HG02623 (cell line): ENCODE data around the gene TELO2.
"Not testable (repeated sequence)": the region's sequence is repeated elsewhere in the genome, so short reads cannot be mapped to it uniquely, and the experiment has no call there.

Experiments
- ATAC-seq: cut with Tn5 transposase; IDR thresholded peaks from one replicate; pipeline ENCODE4 v1.9.1; 2021; ENCODE audit warnings: moderate library complexity; ENCODE audit not compliant: unreplicated experiment

The TELO2 gene

DNA sequence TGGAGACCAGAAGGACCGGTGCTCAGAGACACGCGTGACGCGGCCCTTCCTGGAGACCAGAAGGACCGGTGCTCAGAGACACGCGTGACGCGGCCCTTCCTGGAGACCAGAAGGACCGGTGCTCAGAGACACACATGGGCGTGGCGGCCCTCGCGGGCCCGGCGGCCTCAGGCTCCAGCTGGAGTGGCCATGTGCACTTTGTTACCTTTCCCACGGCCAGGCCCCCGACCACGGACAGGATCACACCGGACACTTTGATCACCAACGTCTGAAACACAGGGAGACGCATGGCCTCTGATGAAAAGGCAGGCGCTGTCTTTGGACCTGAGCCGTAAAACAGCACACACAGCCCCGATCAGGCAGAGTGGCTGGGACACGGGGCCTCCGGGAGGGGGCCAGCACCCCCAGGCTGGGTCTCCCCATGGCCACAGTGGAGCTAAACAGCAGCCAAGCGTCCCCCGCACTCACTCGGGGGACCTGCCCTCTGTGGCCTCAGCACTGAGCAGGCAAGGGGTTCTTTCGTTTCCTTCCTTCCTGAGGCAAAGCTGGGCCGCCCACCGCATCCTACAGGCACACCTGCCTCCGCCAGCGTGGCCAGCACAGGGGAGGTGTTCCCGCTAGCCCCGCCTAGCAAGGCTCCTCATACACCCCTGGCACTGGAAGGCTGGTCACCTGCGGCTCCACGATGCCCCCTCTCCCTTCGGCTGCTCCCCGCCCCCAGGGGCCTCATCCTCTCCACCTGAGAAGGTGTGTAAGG lies 35.5 kb upstream of the TELO2 start:
- no peak for ATAC-seq

DNA sequence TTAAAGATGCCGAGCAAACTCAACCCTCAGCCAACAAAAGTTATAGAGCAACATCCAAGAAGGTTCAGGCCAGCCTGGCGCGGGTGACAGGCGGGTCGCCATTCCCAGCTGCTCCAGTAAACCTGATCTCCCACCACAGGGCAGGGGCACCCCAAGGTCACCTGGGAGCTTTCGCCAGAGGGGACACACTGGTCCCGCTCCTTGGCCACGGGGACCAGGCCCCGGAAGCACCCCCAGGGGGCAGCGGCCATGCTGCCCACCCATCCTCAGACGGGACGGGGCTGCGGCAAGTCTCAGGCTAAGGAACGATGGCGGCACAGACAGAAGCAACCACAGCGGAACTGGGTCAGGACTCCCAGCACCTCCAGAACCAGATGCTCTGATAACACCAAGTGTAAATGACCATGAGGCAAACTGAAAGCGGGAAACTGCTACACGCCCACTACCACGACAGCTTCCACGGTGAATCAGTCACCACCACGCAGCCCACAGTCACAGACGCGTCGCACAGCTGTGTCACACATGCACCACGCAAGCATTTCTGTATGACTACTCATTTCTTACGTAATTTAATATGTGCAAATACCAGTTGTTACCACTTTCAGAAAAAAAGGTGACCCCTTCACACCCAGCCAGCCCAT lies 34.7 kb upstream of the TELO2 start:
- ATAC-seq: no peak

DNA sequence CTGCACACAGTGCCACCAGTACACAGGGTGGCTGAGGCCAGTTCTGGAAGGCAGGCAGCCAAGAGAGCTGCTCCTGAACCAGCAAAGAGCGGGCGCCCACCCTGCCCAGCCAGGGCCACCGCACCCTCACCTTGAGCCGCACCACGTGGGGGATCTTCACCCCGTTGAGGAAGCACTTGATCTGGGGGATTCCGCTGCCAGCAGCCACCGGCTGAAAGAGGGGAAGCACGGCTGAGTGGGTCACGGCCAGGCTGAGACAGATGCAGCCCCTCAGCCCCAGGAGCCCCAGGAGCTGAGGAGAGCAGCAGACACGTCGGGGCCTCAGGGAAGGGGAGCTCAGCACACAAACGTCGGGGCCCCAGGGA lies 34.2 kb upstream of the TELO2 start:
- no peak for ATAC-seq

DNA sequence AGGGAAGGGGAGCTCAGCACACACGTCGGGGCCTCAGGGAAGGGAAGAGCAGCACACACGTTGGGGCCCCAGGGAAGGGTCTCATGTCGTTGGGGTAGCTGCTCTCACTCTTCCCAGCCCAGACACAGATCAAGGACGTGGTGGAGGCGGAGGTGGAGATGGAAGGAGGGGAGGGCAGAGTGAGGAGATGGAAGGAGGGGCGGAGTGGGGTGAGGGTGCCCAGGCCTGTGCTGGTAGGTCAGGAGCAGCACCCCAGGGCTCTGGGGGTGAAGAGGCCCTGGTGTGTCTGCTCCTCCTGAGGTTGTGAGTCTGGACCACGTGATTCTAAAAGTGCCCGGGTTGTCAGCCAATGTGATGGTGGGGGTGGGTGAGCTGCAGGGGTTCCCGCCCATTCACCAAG lies 33.2 kb upstream of the TELO2 start:
- no peak for ATAC-seq

DNA sequence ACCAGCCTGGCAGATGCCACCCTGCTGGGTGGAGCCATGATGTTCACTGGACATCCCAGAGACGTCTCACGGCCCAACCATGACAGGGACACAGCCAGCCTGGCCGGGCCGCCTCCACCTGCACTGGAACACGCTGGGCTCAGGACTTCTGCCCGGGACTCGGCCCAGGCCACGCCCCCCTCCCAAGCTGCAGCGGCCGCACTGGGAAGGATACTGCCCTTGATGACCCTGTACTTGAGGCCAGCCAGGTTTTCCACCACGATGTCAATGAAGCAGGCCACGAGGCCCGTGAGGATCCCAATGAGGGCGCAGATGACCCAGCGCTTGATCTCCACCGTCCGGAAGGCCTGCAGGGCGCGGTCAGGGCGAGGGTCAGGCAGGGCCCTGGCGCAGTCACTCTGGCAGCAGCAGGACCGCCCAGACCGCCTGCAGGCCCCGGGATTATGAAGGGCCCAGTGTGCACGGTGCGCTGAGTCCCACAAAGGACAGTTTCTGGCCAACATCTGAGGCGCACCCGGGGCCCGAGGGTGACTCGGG lies 32.5 kb upstream of the TELO2 start:
- no peak for ATAC-seq

GRCh38 chr16:1461146-1461545 lies 32.0 kb upstream of the TELO2 start:
- no peak for ATAC-seq

GRCh38 chr16:1464196-1464893 lies 28.8 kb upstream of the TELO2 start:
- no peak for ATAC-seq

DNA sequence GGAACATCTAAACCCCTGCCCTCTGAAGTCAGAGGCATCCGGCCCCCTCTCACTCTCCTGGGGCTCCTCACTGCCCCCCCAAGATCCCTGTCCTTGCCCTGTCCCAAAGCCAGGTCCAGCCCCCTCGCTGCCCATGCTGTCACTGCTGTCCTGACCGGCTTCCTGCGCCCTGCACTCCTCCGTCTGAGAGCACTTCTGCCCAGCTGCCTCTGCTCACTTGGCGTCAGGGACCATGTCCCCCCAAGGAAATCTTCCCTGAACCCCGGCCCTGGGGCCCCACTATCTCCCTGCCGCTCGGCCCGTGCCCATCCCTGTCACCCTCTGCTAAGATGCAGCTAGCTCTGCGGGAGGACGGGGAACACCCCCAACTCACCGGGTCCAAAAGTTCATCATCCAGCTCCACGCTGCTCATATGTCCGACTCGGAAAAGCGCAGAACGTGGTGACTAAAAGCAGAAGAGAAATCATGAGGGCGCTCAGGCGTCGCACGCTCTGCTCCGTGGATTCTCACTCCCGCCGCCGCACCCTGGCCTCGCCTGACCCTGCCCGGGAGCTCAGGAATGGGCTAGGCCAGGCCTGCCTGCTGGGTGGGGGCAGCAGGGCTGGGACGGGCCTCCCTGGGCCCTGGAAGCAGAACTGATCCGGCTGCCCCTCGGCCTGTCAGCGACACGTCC lies 28.1 kb upstream of the TELO2 start:
- no peak for ATAC-seq

DNA sequence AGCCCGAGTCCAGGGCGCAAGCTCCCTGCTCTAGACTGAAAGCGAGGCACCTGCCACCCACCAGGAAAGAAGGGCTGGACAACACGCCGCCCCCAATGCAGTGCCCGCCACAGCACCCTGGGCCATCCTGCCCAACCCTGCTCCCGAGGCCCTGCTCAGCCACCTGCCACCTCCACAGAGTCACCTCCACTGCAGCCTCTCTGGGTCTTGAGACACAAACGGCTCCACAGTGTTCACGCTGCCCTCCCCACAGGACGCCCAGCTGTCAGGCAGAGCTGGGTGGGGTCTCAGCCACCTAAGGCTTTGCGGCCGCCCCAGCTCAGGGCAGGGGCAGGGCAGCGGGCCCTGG lies 27.6 kb upstream of the TELO2 start:
- no peak for ATAC-seq

- no peak for ATAC-seq
These were observed 27.1 kb upstream of the TELO2 start for GRCh38 chr16:1466054-1466453.

DNA sequence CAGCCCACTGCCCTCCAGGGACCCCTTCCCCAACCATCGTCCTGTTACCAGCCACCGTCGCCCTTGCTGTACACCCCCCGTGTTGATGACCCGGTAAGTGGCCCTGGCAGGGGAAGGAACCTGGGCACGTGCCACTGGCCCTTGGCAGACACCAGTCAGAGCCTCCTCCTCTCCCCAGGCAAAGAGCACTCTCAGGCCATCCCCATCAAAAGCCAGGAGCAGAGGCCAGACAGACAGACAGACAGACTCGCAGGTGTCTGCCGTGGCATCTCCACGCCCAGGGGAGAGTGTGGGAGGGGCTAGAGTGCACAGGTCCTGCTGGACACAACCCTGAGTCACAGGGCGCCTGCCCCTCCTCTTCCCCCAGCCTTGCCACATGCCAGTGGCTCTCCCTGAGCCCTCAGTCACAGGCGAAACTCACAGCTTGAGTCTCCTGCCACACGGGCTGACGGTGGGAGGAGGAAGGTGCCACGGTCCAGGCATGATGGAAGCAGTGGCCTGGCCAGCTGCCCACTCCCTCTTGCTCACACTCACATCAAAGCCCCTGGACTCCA lies 26.1 kb upstream of the TELO2 start:
- ATAC-seq: no peak

- no peak for ATAC-seq
These were observed 24.7 kb upstream of the TELO2 start for GRCh38 chr16:1468426-1468810.

DNA sequence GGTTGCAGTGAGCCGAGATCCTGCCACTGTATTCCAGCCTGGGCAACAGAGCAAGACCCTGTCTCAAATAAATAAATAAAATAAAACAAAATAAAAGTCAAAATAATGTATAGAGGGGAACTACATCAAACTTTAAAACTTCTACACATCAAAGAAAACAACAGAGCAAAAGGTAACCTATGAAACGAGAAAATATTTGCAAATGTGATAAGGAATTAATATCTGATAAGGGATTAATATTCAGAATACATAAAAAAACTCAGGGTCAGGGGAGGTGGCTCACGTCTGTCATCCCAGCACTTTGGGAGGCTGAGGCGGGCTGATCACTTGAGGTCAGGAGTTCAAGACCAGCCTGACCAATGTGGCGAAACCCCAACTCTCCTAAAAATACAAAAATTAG lies 24.0 kb upstream of the TELO2 start:
- ATAC-seq: not testable (repeated sequence)

- no peak for ATAC-seq
These were observed 23.4 kb upstream of the TELO2 start for GRCh38 chr16:1469693-1470201.

DNA sequence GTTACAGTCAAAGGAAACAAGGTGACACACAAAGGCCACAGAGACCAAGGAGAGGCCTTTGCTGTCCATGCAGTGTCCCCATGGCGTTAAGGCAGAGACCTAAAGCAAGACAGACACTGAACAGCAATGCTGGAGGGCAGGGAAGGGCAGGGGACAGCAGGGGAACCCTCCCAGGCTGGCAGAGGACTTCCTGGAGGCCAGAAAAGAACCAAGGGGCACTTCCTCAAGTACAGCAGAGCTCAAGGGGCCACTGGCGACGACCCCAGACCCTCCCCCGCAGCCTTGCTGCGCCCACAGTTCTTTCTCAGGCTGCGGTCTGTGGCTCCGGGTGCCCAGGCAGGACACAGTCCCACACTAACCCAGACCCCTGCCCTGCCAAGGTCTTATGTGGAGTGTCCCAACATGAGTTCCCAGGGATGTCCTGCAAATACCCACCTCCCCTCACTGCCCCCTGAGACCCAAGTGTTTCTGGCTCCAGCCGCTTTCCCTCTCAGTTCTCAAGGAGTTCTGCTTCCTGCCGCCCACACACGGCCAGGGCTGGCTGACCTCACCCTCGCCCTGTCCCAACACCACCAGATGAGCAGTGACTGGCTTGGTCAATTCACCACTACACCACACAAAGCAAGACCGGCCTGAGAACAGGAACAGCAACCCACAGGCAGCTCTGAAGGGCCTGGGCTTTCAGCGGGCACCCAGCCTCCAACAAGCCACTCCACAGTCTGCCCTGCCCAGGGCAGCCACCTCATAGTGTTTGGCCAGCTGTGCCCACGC lies 22.5 kb upstream of the TELO2 start:
- ATAC-seq: no peak

GRCh38 chr16:1471569-1472194 lies 21.5 kb upstream of the TELO2 start:
- ATAC-seq: no peak

- no peak for ATAC-seq
These were observed 20.2 kb upstream of the TELO2 start for GRCh38 chr16:1472974-1473373.

DNA sequence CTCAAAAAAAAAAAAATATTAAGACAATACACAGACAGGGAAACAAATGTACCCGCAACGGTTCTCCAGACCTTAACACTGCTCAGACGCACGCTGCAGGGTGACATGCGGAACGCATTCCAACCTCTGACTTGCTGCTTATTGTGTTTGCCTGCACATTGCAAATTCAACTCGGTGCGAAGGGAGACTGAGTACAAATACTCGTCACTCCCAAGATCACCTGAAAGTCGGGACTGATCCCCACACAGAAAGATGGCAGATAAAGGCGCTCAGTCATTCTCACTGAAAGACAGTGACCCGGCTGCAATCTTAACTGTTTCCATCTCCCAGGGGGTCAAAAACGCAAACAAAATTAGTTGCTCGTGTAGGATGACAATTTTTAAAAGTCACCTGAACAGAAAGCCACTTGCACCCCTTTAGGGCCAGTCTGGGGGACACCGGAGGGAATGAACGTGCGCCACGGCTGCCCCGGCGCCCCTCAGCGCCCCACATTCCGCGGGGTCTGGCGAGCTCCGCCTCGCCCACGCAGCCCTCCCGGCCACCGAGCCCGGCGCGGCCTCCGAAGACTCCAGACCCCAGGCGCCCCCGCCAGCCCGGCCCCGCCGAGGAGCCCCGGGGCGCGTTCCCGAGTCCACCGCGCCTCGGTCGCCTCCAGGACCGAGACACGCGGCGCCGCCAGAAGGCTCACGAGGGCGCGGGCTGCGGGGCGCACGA lies 18.9 kb upstream of the TELO2 start:
- ATAC-seq: peak; percentile 12
